DND-41 (cell line): Measurements from ENCODE around the gene TNFRSF14.

ENCODE experiments used
- ATAC-seq: fragments of 200-7000 bp; cut with Tn5 transposase; 3 replicates; pipeline ENCODE4 v1.9.1; 2021; ENCODE audit warnings: low read depth; ENCODE audit not compliant: insufficient read depth
- DNase-seq: peaks from one replicate; pipeline ENCODE4 v3.0.0-alpha.2; 2020
- H2AFZ ChIP-seq: 2 replicates; pipeline ENCODE4 v1.6.0; 2012; ENCODE audit warnings: low read depth, low read length
- H3K27ac ChIP-seq: 2 replicates; pipeline ENCODE4 v1.5.1; 2012; ENCODE audit warnings: low read length, inconsistent platforms
- H3K27me3 ChIP-seq: fragments of 200-600 bp; sonication (generic); 2 replicates; pipeline ENCODE4 v1.6.0; 2012; ENCODE audit warnings: low read length, mild to moderate bottlenecking, inconsistent platforms; ENCODE audit not compliant: insufficient read depth, poor library complexity
- H3K36me3 ChIP-seq: 2 replicates; pipeline ENCODE4 v1.5.1; 2012; ENCODE audit warnings: low read length, inconsistent platforms; ENCODE audit not compliant: insufficient read depth
- H3K4me1 ChIP-seq: 2 replicates; pipeline ENCODE4 v1.5.1; 2012; ENCODE audit warnings: mild to moderate bottlenecking, low read length; ENCODE audit not compliant: insufficient read depth
- H3K4me2 ChIP-seq: 2 replicates; pipeline ENCODE4 v1.6.0; 2012; ENCODE audit warnings: mild to moderate bottlenecking, moderate library complexity, low read length, inconsistent platforms; ENCODE audit not compliant: insufficient read depth
- H3K4me3 ChIP-seq, 2 experiments: fragments of 200-600 bp in 1 of 2; shearing (Covaris generic) in 1 of 2; 2 replicates each; pipeline ENCODE4 v1.5.1; 2012 to 2016; ENCODE audit warnings: inconsistent platforms in 2 of 2, low read length in 2 of 2, mild to moderate bottlenecking in 2 of 2, low read depth in 1 of 2, moderate library complexity in 1 of 2
- H3K79me2 ChIP-seq: 2 replicates; pipeline ENCODE4 v1.6.0; 2012; ENCODE audit warnings: low read length, inconsistent platforms; ENCODE audit not compliant: insufficient read depth
- H3K9ac ChIP-seq: 2 replicates; pipeline ENCODE4 v1.6.0; 2012; ENCODE audit warnings: low read depth, mild to moderate bottlenecking, inconsistent platforms, low read length, moderate library complexity
- H3K9me3 ChIP-seq: 2 replicates; pipeline ENCODE4 v1.5.1; 2012; ENCODE audit warnings: low read length, moderate library complexity, mild to moderate bottlenecking, inconsistent platforms; ENCODE audit not compliant: insufficient read depth, severe bottlenecking
- H4K20me1 ChIP-seq: 2 replicates; pipeline ENCODE4 v1.6.0; 2012; ENCODE audit warnings: low read length; ENCODE audit not compliant: insufficient read depth
- CTCF ChIP-seq: IDR thresholded peaks from 2 replicates; pipeline ENCODE4 v1.5.1; 2012; ENCODE audit warnings: borderline replicate concordance, low read length, moderate library complexity, mild to moderate bottlenecking; ENCODE audit not compliant: poor library complexity, severe bottlenecking; ENCODE audit errors: extremely low read depth
- EZH2 ChIP-seq: IDR thresholded peaks from 3 replicates; pipeline ENCODE4 v1.6.1; 2012; ENCODE audit warnings: borderline replicate concordance, low read depth, mild to moderate bottlenecking, moderate library complexity, low read length, inconsistent platforms; ENCODE audit not compliant: severe bottlenecking

Gene TNFRSF14

GRCh38 chr1:2538872-2539271 is 17.3 kb upstream of the TNFRSF14 start:
- Histone ChIP-seq H3K4me1 (peaks cover 29% of the 10 kb centered on the region), H3K9ac (no peak overlapping the region), H3K9me3 (no peaks in the 10 kb centered on the region), H3K79me2 (no peaks in the 10 kb centered on the region), H3K4me3 (no peak overlapping the region), H4K20me1 (peaks cover 55% of the 10 kb centered on the region), H3K27me3 (peaks cover 4% of the 10 kb centered on the region), H3K27ac (no peak overlapping the region), H3K36me3 (no peaks in the 10 kb centered on the region), H2AFZ (no peak overlapping the region), H3K4me2 (no peak overlapping the region)
- ATAC-seq, result no peak
- TF ChIP-seq EZH2 (no peak), CTCF (no peak)
- DNase-seq, result no peak

- peak; percentile 47 for TF ChIP-seq CTCF
- TF ChIP-seq EZH2, result no peak
- DNase-seq (no peak), ATAC-seq (no peak)
- peaks cover 57% of the 10 kb centered on the region for H4K20me1 ChIP-seq
- no peaks in the 10 kb centered on the region for H3K9me3 ChIP-seq
- no peak overlapping the region for H3K4me3 ChIP-seq
- no peak overlapping the region for H3K9ac ChIP-seq
- H3K4me2 ChIP-seq, result no peak overlapping the region
- H2AFZ ChIP-seq, result no peak overlapping the region
- H3K79me2 ChIP-seq, result no peaks in the 10 kb centered on the region
- H3K36me3 ChIP-seq, result no peaks in the 10 kb centered on the region
- no peak overlapping the region for H3K27ac ChIP-seq
- peaks cover 30% of the 10 kb centered on the region for H3K4me1 ChIP-seq
- peaks cover 4% of the 10 kb centered on the region for H3K27me3 ChIP-seq
Observed at GRCh38 chr1:2539312-2539907, 16.8 kb upstream of the TNFRSF14 start.

- Histone ChIP-seq H2AFZ (no peak overlapping the region), H3K4me3 (no peak overlapping the region; a peak in 1 of 4 replicates), H3K27ac (no peak overlapping the region), H3K27me3 (peaks cover 4% of the 10 kb centered on the region), H4K20me1 (peaks cover 57% of the 10 kb centered on the region), H3K4me1 (peaks cover 34% of the 10 kb centered on the region), H3K9me3 (no peaks in the 10 kb centered on the region), H3K9ac (peak overlapping the region; percentile 35; the same call in 1 of the 2 replicates), H3K4me2 (peak overlapping the region; percentile 54), H3K79me2 (no peaks in the 10 kb centered on the region), H3K36me3 (no peaks in the 10 kb centered on the region)
- peak; percentile 78 for DNase-seq
- peak; percentile 73 for ATAC-seq
- no peak for TF ChIP-seq CTCF
- TF ChIP-seq EZH2, result no peak
Observed at GRCh38 chr1:2540816-2541492, 15.2 kb upstream of the TNFRSF14 start.
